PC-3 (cell line): ENCODE results near the gene RAP1GAP2.

Experiments
- EZH2 ChIP-seq: fragments of 300-600 bp; sonication (generic); IDR thresholded peaks from one replicate; pipeline ENCODE4 v1.6.1; 2017; ENCODE audit warnings: antibody characterized with exemption, mild to moderate bottlenecking, low read length; ENCODE audit not compliant: unreplicated experiment
- EZH2phosphoT487 ChIP-seq: fragments of 300-600 bp; sonication (generic); IDR thresholded peaks from 2 replicates; pipeline ENCODE4 v1.6.1; 2018; ENCODE audit warnings: mild to moderate bottlenecking, antibody characterized with exemption, low read length, borderline replicate concordance
- TF ChIP-seq, protein P1 (sequence below): fragments of 300-600 bp; sonication (generic); conservative IDR thresholded peaks from 2 replicates; pipeline ENCODE4 v1.5.1; 2017; ENCODE audit warnings: antibody characterized with exemption, low read depth, mild to moderate bottlenecking, low read length

GRCh38 chr17:3026125-3026855, 230.1 kb downstream of the RAP1GAP2 start:
- TF ChIP-seq, protein P1, sequence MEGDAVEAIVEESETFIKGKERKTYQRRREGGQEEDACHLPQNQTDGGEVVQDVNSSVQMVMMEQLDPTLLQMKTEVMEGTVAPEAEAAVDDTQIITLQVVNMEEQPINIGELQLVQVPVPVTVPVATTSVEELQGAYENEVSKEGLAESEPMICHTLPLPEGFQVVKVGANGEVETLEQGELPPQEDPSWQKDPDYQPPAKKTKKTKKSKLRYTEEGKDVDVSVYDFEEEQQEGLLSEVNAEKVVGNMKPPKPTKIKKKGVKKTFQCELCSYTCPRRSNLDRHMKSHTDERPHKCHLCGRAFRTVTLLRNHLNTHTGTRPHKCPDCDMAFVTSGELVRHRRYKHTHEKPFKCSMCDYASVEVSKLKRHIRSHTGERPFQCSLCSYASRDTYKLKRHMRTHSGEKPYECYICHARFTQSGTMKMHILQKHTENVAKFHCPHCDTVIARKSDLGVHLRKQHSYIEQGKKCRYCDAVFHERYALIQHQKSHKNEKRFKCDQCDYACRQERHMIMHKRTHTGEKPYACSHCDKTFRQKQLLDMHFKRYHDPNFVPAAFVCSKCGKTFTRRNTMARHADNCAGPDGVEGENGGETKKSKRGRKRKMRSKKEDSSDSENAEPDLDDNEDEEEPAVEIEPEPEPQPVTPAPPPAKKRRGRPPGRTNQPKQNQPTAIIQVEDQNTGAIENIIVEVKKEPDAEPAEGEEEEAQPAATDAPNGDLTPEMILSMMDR = no peak
- TF ChIP-seq EZH2 (no peak), EZH2phosphoT487 (no peak)
